HepG2 (cell line): ENCODE results near the gene DHX32. TPM values are rescaled to one million over a fixed set of nuclear protein-coding genes. Genes with fewer than 3 reads are reported as not detected.
"Not testable (repeated sequence)": the region's sequence is repeated elsewhere in the genome, so short reads cannot be mapped to it uniquely, and the experiment has no call there.

Experiments used
- ATAC-seq: fragments of 200-7000 bp; cut with Tn5 transposase; 3 replicates; pipeline ENCODE4 v1.9.1; 2020; ENCODE audit warnings: mild to moderate bottlenecking, moderate library complexity
- BruUV-seq: library from RNA; stranded (reverse); fragments of 400-500 nt; replicated peaks from 2 replicates; lab custom pipeline; 2021; lab: Mats Ljungman, UMichigan
- CTCF ChIA-PET: fragments of 300-600 bp; formaldehyde crosslinking; extraction: SDS; loops from one replicate; lab custom pipeline; 2021; ENCODE audit warnings: low total read pairs, inconsistent platforms, low intra/inter-chr PET ratio; lab: Yijun Ruan, JAX
- POLR2A ChIA-PET: fragments of 350-600 bp; sonication (Branson Sonifier 250); formaldehyde crosslinking; loops from one replicate; lab custom pipeline; 2020; ENCODE audit warnings: antibody characterized with exemption, inconsistent platforms; lab: Yijun Ruan, JAX
- DNase-seq: peaks from one replicate; pipeline ENCODE4 v3.0.0-alpha.2; 2015; ENCODE audit warnings: low spot score
- FAIRE-seq: peaks from 3 replicates; lab custom pipeline; 2011; peaks lifted over from hg19 to GRCh38; lab: Jason Lieb, UNC
- H2AFZ ChIP-seq: one replicate; pipeline ENCODE4 v1.6.1; 2011; ENCODE audit warnings: low read length, inconsistent platforms
- H3K27ac ChIP-seq: fragments of 300-600 bp; 3 replicates; pipeline ENCODE4 v1.8.0; 2011; ENCODE audit warnings: mixed run types, mild to moderate bottlenecking, mixed read lengths, low read length, inconsistent platforms; ENCODE audit not compliant: insufficient read depth; ENCODE audit errors: extremely low read length
- H3K27me3 ChIP-seq, 2 experiments: fragments of 200-600 bp in 1 of 2; 2 replicates in 1 of 2; 3 replicates in 1 of 2; pipeline versions ENCODE4 v1.6.0 to v1.8.0; 2011; ENCODE audit warnings: low read length in 2 of 2, mild to moderate bottlenecking in 2 of 2, moderate library complexity in 2 of 2, inconsistent platforms in 1 of 2; ENCODE audit not compliant: insufficient read depth in 2 of 2, control insufficient read depth in 1 of 2
- H3K36me3 ChIP-seq, 2 experiments: fragments of 200-600 bp in 1 of 2; replicated peaks in 1 of 2; 2 replicates in 1 of 2; 3 replicates in 1 of 2; pipeline versions ENCODE4 v1.5.1 to v1.8.0; 2011; ENCODE audit warnings: low read length in 2 of 2, inconsistent platforms in 1 of 2; ENCODE audit not compliant: insufficient read depth in 2 of 2, control insufficient read depth in 1 of 2
- H3K4me1 ChIP-seq: 2 replicates; pipeline ENCODE4 v1.5.1; 2012; ENCODE audit warnings: low read length, inconsistent platforms; ENCODE audit not compliant: insufficient read depth
- H3K4me2 ChIP-seq: 2 replicates; pipeline ENCODE4 v1.6.0; 2011; ENCODE audit warnings: low read depth, low read length, inconsistent platforms
- H3K4me3 ChIP-seq, 3 experiments: fragments of 200-600 bp in 1 of 3; sonication (generic), shearing (Covaris generic) in 1 of 3; replicated peaks in 1 of 3; 2 replicates each; pipeline ENCODE4 v1.5.1; 2011 to 2016; ENCODE audit warnings: low read length in 3 of 3, inconsistent platforms in 2 of 3, low read depth in 2 of 3, mild to moderate bottlenecking in 2 of 3, control low read depth in 1 of 3, mixed read lengths in 1 of 3; ENCODE audit not compliant: insufficient read depth in 1 of 3
- H3K79me2 ChIP-seq: one replicate; pipeline ENCODE4 v1.6.1; 2011; ENCODE audit warnings: low read length, inconsistent platforms; ENCODE audit not compliant: insufficient read depth
- H3K9ac ChIP-seq: 2 replicates; pipeline ENCODE4 v1.6.0; 2011; ENCODE audit warnings: mild to moderate bottlenecking, low read depth, low read length, inconsistent platforms; ENCODE audit not compliant: insufficient read depth
- H3K9me3 ChIP-seq: 2 replicates; pipeline ENCODE4 v1.5.1; 2012; ENCODE audit warnings: mild to moderate bottlenecking, low read length
- H4K20me1 ChIP-seq: 2 replicates; pipeline ENCODE4 v1.6.0; 2011; ENCODE audit warnings: inconsistent platforms, mild to moderate bottlenecking, low read length, moderate library complexity; ENCODE audit not compliant: insufficient read depth
- MAFF ChIP-seq: IDR thresholded peaks from 2 replicates; pipeline ENCODE4 v1.6.1; 2011; ENCODE audit warnings: low read depth, low read length, improper control_type of control experiment
- MAFK ChIP-seq, 2 experiments: IDR thresholded peaks in 1 of 2; conservative IDR thresholded peaks in 1 of 2; 2 replicates each; pipeline ENCODE4 v1.6.1; 2011; ENCODE audit warnings: improper control_type of control experiment in 2 of 2, low read length in 2 of 2
- TSC22D2 ChIP-seq: sonication (generic); formaldehyde crosslinking; IDR thresholded peaks from 2 replicates; pipeline ENCODE4 v1.5.1; 2020; ENCODE audit warnings: missing genetic modification reagents, mild to moderate bottlenecking, borderline replicate concordance
- ZNF574 ChIP-seq: sonication (generic); formaldehyde crosslinking; IDR thresholded peaks from 2 replicates; pipeline ENCODE4 v1.4.0; 2020; ENCODE audit warnings: missing genetic modification reagents
- WGBS: methylation state at CpG from one replicate; pipeline ENCODE4 v1.1.6; 2017; ENCODE audit warnings: low lambda C conversion rate; 5-methylcytosine and 5-hydroxymethylcytosine counted together
- in situ Hi-C: cut with HindIII; loops from 2 replicates; pipeline ENCODE4 v1.10.0; 2017; ENCODE audit warnings: low pct_unique_long_range_greater_than_20kb; ENCODE audit not compliant: extremely low pct_ligation_motif_present
- intact Hi-C: fragments of 100-400 bp; cut with micrococcal nuclease; formaldehyde crosslinking; loops from one replicate; pipeline ENCODE4 v1.10.0; 2022; ENCODE audit not compliant: unreplicated experiment
- polyA plus RNA-seq, 8 experiments: library from polyadenylated mRNA; depleted of rRNA in 3 of 8; stranded (reverse) in 7 of 8; unstranded in 1 of 8; fragments of >200 nt; fragmentation: Illumina TruSeq in 4 of 8; extraction: Trizol in 4 of 8; gene quantifications; 2 replicates each; pipeline versions ENCODE4 v1.2.1 to v1.2.3, GENCODE V29; 2011 to 2016; ENCODE audit warnings: low read depth in 4 of 8, missing spikeins in 1 of 8, mixed read lengths in 1 of 8; ENCODE audit not compliant: insufficient read depth in 1 of 8
- total RNA-seq, 5 experiments: library from RNA; depleted of rRNA; stranded (reverse); fragments of >200 nt; fragmentation: Illumina TruSeq; extraction: Trizol; gene quantifications; 2 replicates each; pipeline ENCODE4 v1.2.3, GENCODE V29; 2016; ENCODE audit warnings: low read depth in 1 of 5

The DHX32 gene
- total and polyA plus RNA-seq, 2 of the 13 experiments (the other 11 are each of a cell fraction or from before 2014, with no cell fraction given), result 15.5 to 16.5 TPM

- Histone ChIP-seq H3K27me3 (peaks cover 2 to 13% of the 10 kb centered on the region in 2 experiments; a peak in 3 of 5 replicates), H2AFZ (no peak overlapping the region), H3K9me3 (peaks cover 10% of the 10 kb centered on the region), H3K4me3 (no peak overlapping the region), H3K9ac (no peak overlapping the region), H3K27ac (no peak overlapping the region), H3K4me1 (peaks cover 4% of the 10 kb centered on the region; the same call in 1 of the 2 replicates), H3K79me2 (no peaks in the 10 kb centered on the region), H3K36me3 (no peaks in the 10 kb centered on the region), H4K20me1 (no peaks in the 10 kb centered on the region), H3K4me2 (no peak overlapping the region)
- ChIA-PET POLR2A (no interaction called here), CTCF (no interaction called here)
- TF ChIP-seq TSC22D2 (no peak), MAFF (peak; percentile 55), ZNF574 (CRISPR knock-in tag) (no peak), MAFK (conservative IDR thresholded peaks at IDR 0.05 in 1 of 2, IDR thresholded peaks at IDR 0.05 in 1 of 2; ENCODE audit: low read length in 2 of 2) (peak; percentile 48 to 79)
- no peak for ATAC-seq
- intact Hi-C loops (no loop called here), in situ Hi-C loops (no loop called here)
- no TSS peak for BruUV-seq
- no peak for DNase-seq
- no peak for FAIRE-seq
- WGBS, result 24% methylated on average over 3 of the region's 3 CpGs
These were observed 35.9 kb upstream of the DHX32 start for GRCh38 chr10:125916977-125917376.

GRCh38 chr10:125913277-125913676 lies 32.2 kb upstream of the DHX32 start:
- H2AFZ ChIP-seq, H4K20me1 ChIP-seq, DNase-seq, H3K4me2 ChIP-seq, H3K36me3 ChIP-seq, in situ Hi-C loops, H3K4me3 ChIP-seq, H3K79me2 ChIP-seq, POLR2A ChIA-PET, FAIRE-seq, H3K9ac ChIP-seq, H3K27ac ChIP-seq, ATAC-seq, CTCF ChIA-PET, BruUV-seq, intact Hi-C loops: not testable (repeated sequence)
- WGBS, result 11% methylated on average over 6 of the region's 6 CpGs
- Histone ChIP-seq H3K9me3 (peaks cover 17% of the 10 kb centered on the region), H3K4me1 (peaks cover 14% of the 10 kb centered on the region; the same call in 1 of the 2 replicates), H3K27me3 (peaks cover 6 to 13% of the 10 kb centered on the region in 2 experiments; a peak in 4 of 5 replicates)
